B cell (primary cell): ENCODE results near the gene LAMA1.

Experiments
- CTCF ChIP-seq: fragments of 200-600 bp; IDR thresholded peaks from one replicate; pipeline ENCODE4 v1.8.0; 2022; ENCODE audit warnings: antibody characterized with exemption, mild to moderate bottlenecking
- EZH2 ChIP-seq: IDR thresholded peaks from 2 replicates; pipeline ENCODE4 v1.6.1; 2012; ENCODE audit warnings: borderline replicate concordance, low read depth, mild to moderate bottlenecking, moderate library complexity, low read length; ENCODE audit not compliant: insufficient read depth, poor library complexity, severe bottlenecking

- TF ChIP-seq EZH2 (no peak), CTCF (no peak)
These were observed 40.6 kb upstream of the LAMA1 start for GRCh38 chr18:7158216-7158615.
